Mucosa of descending colon (tissue), 3 donors: ENCODE data around the gene CDC5L. TPM values are rescaled to one million over a fixed set of nuclear protein-coding genes. Genes with fewer than 3 reads are reported as not detected.

Experiments
- ATAC-seq: fragments of 200-7000 bp; cut with Tn5 transposase; one replicate; pipeline ENCODE4 v1.9.1; 2020; ENCODE audit warnings: mild to moderate bottlenecking, moderate library complexity
- DNase-seq, 3 donors: peaks; one replicate each; pipeline ENCODE4 v3.0.0-alpha.2; 2020
- H3K36me3 ChIP-seq: fragments of 200-600 bp; one replicate; pipeline ENCODE4 v1.8.0; 2021; ENCODE audit warnings: low read depth, mild to moderate bottlenecking
- H3K4me1 ChIP-seq: fragments of 200-600 bp; one replicate; pipeline ENCODE4 v1.8.0; 2021; ENCODE audit warnings: low read depth, mild to moderate bottlenecking
- H3K4me3 ChIP-seq: fragments of 200-600 bp; one replicate; pipeline ENCODE4 v1.8.0; 2021; ENCODE audit warnings: mild to moderate bottlenecking
- H3K9me3 ChIP-seq: fragments of 200-600 bp; one replicate; pipeline ENCODE4 v1.8.0; 2021; ENCODE audit warnings: mild to moderate bottlenecking
- intact Hi-C, 2 donors: fragments of 100-400 bp; cut with DNase I in 1 of 2; cut with micrococcal nuclease in 1 of 2; formaldehyde crosslinking; loops; one replicate each; pipeline versions ENCODE4 v1.11.0 to v1.11.1; 2022; cut with DNase I, micrococcal nuclease
- total RNA-seq, 3 donors: library from RNA; stranded (reverse); fragmentation: NEBNext Ultra II Directional in 2 of 3; extraction: Animal tissue kit (Norgen Biotek cat#: 25700) in 2 of 3; gene quantifications; one replicate each; pipeline versions ENCODE4 v1.2.1 to v1.2.4, GENCODE V29; 2021 to 2023
- TF ChIP-seq, protein P1 (sequence below): fragments of 200-600 bp; IDR thresholded peaks from one replicate; pipeline ENCODE4 v1.8.0; 2022; ENCODE audit warnings: antibody characterized with exemption, mild to moderate bottlenecking
- donor health status: DM: no; HTN: no; CAD: no; lungs with moderate emphysema.
- donor health status: DM: no; HTN: no; CAD: no.
- donor health status: DM: no; HTN: yes; CAD: no.

CDC5L gene
- total RNA-seq, 3 donors from 2014 or later, result 16.9 to 20.7 (median 17.8) TPM

DNA sequence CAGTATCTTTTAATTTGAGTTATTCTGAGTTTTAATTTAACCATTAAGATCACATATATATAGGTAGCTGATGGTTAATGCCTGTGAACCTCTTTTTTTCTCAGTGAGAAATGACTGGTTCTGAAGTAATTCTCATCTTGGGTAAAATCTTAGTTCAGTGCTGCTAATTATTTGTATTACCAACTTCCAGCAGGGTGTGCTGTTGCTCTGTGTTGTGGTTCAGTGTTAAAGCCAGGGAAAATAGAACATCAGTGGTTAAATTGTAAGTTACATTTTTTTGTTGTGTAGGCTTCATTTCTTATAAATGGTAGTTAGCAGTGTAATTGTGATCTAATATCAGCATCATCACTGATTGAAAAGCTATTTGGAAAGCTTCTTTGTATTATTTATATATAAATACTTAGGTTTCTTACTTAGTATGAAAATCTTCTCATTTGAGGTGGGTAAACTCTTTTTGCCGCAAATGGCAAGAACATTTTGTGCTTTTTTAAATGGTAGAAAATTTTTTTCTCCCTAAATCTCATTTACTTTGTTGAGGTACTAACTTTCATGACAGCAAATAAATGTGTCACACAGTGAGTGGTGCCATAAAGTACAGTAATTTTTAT lies 43.7 kb downstream of the CDC5L start:
- no peaks in the 10 kb centered on the region for H3K9me3 ChIP-seq
- DNase-seq, result peak in 1 of 3 donors; percentile 80
- intact Hi-C loops, result no loop called here
- peaks cover 20% of the 10 kb centered on the region for H3K4me1 ChIP-seq
- TF ChIP-seq, protein P1, sequence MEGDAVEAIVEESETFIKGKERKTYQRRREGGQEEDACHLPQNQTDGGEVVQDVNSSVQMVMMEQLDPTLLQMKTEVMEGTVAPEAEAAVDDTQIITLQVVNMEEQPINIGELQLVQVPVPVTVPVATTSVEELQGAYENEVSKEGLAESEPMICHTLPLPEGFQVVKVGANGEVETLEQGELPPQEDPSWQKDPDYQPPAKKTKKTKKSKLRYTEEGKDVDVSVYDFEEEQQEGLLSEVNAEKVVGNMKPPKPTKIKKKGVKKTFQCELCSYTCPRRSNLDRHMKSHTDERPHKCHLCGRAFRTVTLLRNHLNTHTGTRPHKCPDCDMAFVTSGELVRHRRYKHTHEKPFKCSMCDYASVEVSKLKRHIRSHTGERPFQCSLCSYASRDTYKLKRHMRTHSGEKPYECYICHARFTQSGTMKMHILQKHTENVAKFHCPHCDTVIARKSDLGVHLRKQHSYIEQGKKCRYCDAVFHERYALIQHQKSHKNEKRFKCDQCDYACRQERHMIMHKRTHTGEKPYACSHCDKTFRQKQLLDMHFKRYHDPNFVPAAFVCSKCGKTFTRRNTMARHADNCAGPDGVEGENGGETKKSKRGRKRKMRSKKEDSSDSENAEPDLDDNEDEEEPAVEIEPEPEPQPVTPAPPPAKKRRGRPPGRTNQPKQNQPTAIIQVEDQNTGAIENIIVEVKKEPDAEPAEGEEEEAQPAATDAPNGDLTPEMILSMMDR, result no peak
- H3K36me3 ChIP-seq, result peaks cover 6% of the 10 kb centered on the region
- H3K4me3 ChIP-seq, result no peak overlapping the region
- ATAC-seq, result peak; percentile 82

DNA sequence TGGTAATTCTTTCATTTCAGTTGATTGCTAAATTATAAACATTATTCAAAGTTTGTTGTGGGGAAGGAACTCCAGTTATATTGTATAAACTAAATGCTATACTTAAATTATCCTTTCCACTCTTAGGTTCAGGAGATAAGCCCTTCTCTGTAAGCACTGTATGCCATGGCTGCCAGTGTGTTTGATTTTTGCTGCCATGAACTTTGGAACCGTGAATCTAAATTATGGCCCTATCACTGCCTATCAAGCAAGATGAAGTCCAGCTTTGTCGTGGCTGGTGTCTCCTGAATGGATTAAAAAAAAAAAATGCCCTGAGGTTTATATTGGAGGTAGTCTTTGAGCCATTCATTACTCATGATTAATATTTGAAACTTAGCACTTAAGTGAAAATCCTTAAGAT lies 44.7 kb downstream of the CDC5L start:
- Histone ChIP-seq H3K4me3 (no peak overlapping the region), H3K9me3 (no peaks in the 10 kb centered on the region), H3K36me3 (peaks cover 6% of the 10 kb centered on the region), H3K4me1 (peaks cover 20% of the 10 kb centered on the region)
- TF ChIP-seq, protein P1, result no peak
- peak; percentile 95 for ATAC-seq
- peak in 1 of 3 donors; percentile 53 for DNase-seq
- intact Hi-C loops, result no loop called here

DNA sequence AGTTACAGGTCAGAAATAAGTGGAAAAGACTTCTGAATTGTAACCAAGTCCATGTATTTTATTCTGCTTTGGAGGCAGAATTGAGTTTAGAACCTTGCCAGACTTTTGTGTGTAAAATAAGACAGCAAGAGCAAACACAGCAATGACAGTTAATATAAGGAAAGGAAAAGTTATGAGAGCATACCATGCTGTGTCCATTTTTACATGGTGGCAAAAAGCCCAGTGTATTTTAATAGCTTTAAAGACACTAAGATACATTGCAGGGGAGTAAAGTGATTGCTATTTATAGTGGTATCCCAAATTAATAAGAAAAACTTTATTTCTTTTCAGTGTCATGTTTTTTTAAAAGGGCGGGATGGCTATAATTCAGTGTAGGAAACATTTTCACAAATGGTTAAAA lies 45.2 kb downstream of the CDC5L start:
- Histone ChIP-seq H3K9me3 (no peaks in the 10 kb centered on the region), H3K36me3 (peaks cover 6% of the 10 kb centered on the region), H3K4me3 (no peak overlapping the region), H3K4me1 (peaks cover 20% of the 10 kb centered on the region)
- DNase-seq (no peak), ATAC-seq (peak; percentile 31)
- TF ChIP-seq, protein P1, result no peak
- intact Hi-C loops, result no loop called here

DNA sequence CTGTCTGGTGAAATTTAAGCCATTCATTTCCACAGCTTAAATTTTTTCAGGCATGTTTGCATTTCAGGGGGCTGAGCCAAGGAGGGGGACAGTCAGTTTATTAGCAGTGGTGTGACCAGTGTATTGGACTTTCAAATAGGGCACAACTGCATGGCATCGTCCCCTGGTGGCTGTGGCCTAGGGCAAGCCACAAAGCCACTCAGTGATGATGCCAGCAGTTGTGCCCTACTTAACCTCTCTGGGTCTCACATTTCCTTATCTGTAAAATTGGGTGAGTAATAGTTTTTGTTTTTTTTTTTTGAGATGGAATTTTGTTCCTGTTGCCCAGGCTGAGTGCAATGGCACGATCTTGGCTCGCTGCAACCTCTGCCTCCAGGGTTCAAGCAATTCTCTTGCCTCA lies 48.0 kb downstream of the CDC5L start:
- ATAC-seq (no peak), DNase-seq (no peak)
- H3K4me1 ChIP-seq, result peaks cover 20% of the 10 kb centered on the region
- H3K9me3 ChIP-seq, result no peaks in the 10 kb centered on the region
- intact Hi-C loops, result no loop called here
- H3K36me3 ChIP-seq, result no peaks in the 10 kb centered on the region
- no peak overlapping the region for H3K4me3 ChIP-seq
- TF ChIP-seq, protein P1, result no peak

DNA sequence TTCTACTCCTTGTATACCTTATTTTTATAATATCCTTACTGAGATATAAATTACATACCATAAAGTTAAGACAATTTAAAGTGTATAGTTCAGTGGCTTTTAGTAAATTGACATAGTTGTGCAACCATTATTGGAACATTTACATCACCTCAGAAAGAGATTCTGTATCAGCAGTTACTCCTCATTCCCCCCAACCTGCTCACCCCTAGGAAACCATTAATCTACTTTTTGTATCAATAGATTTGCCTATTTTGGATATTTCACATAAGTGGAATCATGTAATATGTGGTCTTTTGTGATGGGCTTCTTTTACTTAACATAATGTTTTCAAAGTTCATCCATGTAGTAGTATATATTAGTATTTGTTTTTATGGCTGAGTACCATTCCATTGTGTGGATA lies 51.3 kb downstream of the CDC5L start:
- H3K4me1 ChIP-seq, result no peaks in the 10 kb centered on the region
- no peaks in the 10 kb centered on the region for H3K36me3 ChIP-seq
- H3K9me3 ChIP-seq, result peaks cover 12% of the 10 kb centered on the region
- DNase-seq (no peak), ATAC-seq (no peak)
- intact Hi-C loops, result no loop called here
- H3K4me3 ChIP-seq, result no peak overlapping the region
- TF ChIP-seq, protein P1, result no peak
